Activated T-cell treated with anti-CD3 and anti-CD28 coated beads, Interleukin-2, amount 50 U/mL, for 72 hours (primary cell): Measurements from ENCODE around the gene AVPR1B. TPM values are rescaled to one million over a fixed set of nuclear protein-coding genes. Genes with fewer than 3 reads are reported as not detected.

ENCODE experiments used
- ATAC-seq, 2 donors: fragments of 150-1000 bp; cut with Tn5 transposase; replicated peaks in 1 of 2; 2 replicates each; pipeline ENCODE4 v1.10.0; 2021; ENCODE audit warnings: moderate library complexity in 2 of 2, mild to moderate bottlenecking in 1 of 2
- DNase-seq, 2 donors: peaks; one replicate each; pipeline ENCODE4 v3.0.0; 2021 to 2022; ENCODE audit warnings: mixed read lengths in 1 of 2
- H3K27ac Mint-ChIP-seq: one replicate; pipeline ENCODE4 v1.8.0; 2022; ENCODE audit warnings: mild to moderate bottlenecking, moderate library complexity, mixed read lengths
- H3K27me3 Mint-ChIP-seq: one replicate; pipeline ENCODE4 v1.8.0; 2022; ENCODE audit warnings: low read depth, mixed read lengths
- H3K36me3 Mint-ChIP-seq, 2 donors: one replicate each; pipeline ENCODE4 v1.8.0; 2022; ENCODE audit warnings: mixed read lengths in 2 of 2, mild to moderate bottlenecking in 1 of 2; ENCODE audit not compliant: insufficient read depth in 2 of 2
- H3K4me1 Mint-ChIP-seq: one replicate; pipeline ENCODE4 v1.8.0; 2022; ENCODE audit warnings: low read depth, mixed read lengths
- H3K4me3 Mint-ChIP-seq, 2 donors: one replicate each; pipeline ENCODE4 v1.8.0; 2022; ENCODE audit warnings: mild to moderate bottlenecking in 2 of 2, mixed read lengths in 2 of 2, moderate library complexity in 2 of 2
- H3K9me3 Mint-ChIP-seq, 2 donors: one replicate each; pipeline ENCODE4 v1.8.0; 2022; ENCODE audit warnings: mixed read lengths in 2 of 2
- total RNA-seq, 2 donors: library from RNA; stranded (reverse); gene quantifications; one replicate each; pipeline ENCODE4 v1.2.3, GENCODE V29; 2022

The AVPR1B gene
- total RNA-seq, 2 donors from 2014 or later = not detected

DNA sequence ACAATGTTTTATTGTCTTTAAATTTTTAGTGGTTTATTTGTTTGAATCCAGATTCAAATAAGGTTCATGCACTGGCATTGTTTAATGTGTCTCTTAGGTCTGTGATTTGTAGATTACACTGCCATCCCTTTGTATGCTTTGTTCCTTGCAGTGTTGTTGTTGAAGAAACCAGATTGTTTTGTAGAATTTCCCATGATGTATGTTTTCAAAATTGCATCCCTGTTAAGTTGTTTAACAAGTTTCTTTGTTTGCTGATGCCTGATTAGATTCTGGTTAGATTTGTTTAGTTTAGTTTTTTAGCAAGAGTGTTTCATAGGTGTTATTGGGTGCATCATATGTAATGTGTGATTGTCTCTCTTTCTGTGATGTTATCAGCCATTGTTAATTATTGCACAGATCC is 5.5 kb upstream of the AVPR1B start:
- H3K36me3 Mint-ChIP-seq = peaks cover 10 to 12% of the 10 kb centered on the region in 2 donors
- H3K4me1 Mint-ChIP-seq = peaks cover 6% of the 10 kb centered on the region
- H3K4me3 Mint-ChIP-seq = no peak overlapping the region
- ATAC-seq = no peak
- H3K27me3 Mint-ChIP-seq = peaks cover 49% of the 10 kb centered on the region
- peaks cover 8 to 9% of the 10 kb centered on the region in 2 donors for H3K9me3 Mint-ChIP-seq
- DNase-seq = no peak
- no peak overlapping the region for H3K27ac Mint-ChIP-seq

DNA sequence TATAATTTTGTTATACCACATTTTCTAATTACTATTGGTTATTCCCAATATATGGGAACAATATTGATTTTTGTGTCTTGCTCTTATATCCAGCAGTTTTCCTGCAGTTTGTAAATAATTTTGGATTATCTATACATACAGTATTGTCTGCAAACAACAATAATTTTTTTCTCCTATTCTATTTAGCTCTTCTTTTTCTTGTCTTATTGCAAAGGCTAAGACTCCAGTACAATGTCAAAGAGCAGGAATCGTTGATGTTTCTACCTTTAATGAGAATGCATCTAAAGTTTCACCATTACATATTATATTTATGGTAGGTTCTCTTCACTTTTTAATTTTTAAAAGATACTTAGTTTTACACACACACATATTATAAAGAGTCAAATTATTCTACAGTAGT is 4.1 kb upstream of the AVPR1B start:
- peaks cover 16% of the 10 kb centered on the region for H3K4me1 Mint-ChIP-seq
- peaks cover 58% of the 10 kb centered on the region for H3K27me3 Mint-ChIP-seq
- no peak overlapping the region for H3K4me3 Mint-ChIP-seq
- H3K9me3 Mint-ChIP-seq = peaks cover 8 to 9% of the 10 kb centered on the region in 2 donors
- ATAC-seq (no peak), DNase-seq (no peak)
- no peak overlapping the region for H3K27ac Mint-ChIP-seq
- H3K36me3 Mint-ChIP-seq = peaks cover 10 to 12% of the 10 kb centered on the region in 2 donors

DNA sequence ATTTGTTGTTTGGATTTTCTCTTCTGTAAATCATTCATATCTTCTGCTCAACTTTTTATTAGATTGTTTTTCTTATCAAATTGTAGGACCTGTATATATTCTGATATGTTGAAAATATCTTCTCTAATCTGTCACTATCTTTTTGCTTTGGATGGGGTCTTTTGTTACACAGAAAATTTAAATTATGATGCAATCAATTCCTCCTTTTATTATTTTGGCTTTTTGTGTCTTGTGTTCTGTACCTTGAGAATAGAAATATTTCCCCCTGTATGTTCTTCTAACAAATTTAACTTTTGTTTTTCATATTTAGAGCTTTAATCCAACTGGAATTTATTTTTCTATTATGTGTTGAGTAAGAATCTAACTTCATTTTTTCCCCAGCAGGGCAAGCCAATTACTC is 3.2 kb upstream of the AVPR1B start:
- H3K27me3 Mint-ChIP-seq = peaks cover 56% of the 10 kb centered on the region
- no peak overlapping the region for H3K27ac Mint-ChIP-seq

DNA sequence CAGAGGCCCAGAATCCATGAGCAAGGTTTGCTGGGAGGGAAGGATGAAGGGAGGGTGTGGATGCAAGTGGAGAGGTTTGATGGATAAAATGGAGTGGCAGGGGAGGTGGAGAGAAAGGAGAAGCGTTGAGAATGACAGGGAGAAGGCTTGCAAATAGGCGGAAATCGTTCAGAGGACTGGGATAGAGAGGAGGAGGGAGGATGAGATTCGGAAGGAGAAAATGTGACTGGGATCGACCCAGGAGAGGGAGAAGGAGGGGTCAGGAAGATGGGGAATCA is 376 bp downstream of the AVPR1B start:
- ATAC-seq (no peak), DNase-seq (no peak)
- no peak overlapping the region for H3K27ac Mint-ChIP-seq
- H3K36me3 Mint-ChIP-seq = peaks cover 4 to 10% of the 10 kb centered on the region in 2 donors
- peaks cover 19% of the 10 kb centered on the region for H3K4me1 Mint-ChIP-seq
- H3K4me3 Mint-ChIP-seq = peak overlapping the region; percentile 74
- H3K27me3 Mint-ChIP-seq = peaks cover 65% of the 10 kb centered on the region
- H3K9me3 Mint-ChIP-seq = peaks cover 2 to 9% of the 10 kb centered on the region in 2 donors

More for the DNA sequence above, 3.2 kb upstream of the AVPR1B start:
- Mint-ChIP-seq H3K9me3 (peaks cover 8 to 9% of the 10 kb centered on the region in 2 donors), H3K4me1 (peaks cover 19% of the 10 kb centered on the region), H3K4me3 (no peak overlapping the region), H3K36me3 (peaks cover 10 to 12% of the 10 kb centered on the region in 2 donors)
- ATAC-seq (no peak), DNase-seq (no peak)

DNA sequence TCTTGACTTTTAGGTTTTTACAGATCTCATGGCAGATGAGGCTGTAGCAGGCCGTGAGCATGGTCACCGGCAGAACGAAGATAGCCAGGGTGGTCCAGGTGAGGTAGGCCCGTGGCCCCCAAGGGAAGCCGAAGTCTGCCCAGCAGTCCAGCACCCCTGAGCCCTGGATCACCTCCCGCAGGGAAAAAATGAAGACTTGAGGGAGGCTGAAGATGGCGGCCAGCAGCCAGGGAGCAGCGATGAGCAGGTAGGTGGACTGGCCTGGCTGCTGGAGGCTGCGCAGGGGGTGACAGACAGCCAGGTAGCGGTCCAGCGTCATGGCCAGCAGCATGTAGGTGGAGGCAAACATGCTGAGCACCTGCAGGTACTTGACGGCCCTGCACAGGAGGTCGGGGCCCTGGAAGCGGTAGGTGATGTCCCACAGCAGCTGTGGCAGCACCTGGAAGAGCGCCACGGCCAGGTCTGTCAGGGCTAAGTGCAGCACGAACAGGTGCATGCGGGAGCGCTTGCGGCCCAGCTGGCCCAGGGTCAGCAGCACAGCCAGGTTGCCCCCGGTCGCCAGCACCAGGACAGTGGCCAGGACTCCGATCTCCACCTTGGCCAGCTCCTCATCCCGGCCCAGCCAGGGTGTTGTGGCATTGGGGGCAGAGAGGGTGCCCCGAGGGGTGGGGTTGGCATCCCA is 856 bp downstream of the AVPR1B start:
- Mint-ChIP-seq H3K9me3 (peaks cover 1 to 7% of the 10 kb centered on the region in 2 donors), H3K27ac (no peak overlapping the region), H3K36me3 (peaks cover 2 to 5% of the 10 kb centered on the region in 2 donors), H3K4me3 (peak overlapping the region in 1 of 2 donors; percentile 74), H3K27me3 (peaks cover 70% of the 10 kb centered on the region), H3K4me1 (peaks cover 19% of the 10 kb centered on the region)
- ATAC-seq (no peak), DNase-seq (no peak)

DNA sequence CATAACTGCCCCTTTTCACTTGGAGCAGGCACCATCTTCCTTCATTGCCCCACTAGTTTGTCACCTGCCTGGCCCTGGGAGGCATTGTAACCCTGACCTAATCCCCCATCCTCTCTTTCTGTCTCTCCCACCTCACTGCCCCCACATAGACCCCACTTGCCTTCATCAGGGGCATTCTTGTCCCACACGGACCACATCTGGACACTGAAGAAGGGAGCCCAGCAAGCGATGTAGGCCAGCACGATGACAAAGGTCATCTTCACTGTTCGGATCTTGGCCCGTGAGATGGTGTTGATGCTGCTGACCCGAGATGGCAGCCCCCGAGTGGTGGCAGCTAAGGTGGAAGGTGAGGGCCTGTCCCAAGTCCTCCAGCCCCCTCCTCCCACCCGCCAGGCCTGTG is 1.4 kb downstream of the AVPR1B start:
- no peak for DNase-seq
- peaks cover 0 to 6% of the 10 kb centered on the region in 2 donors for H3K9me3 Mint-ChIP-seq
- no peak overlapping the region for H3K4me3 Mint-ChIP-seq
- no peak for ATAC-seq
- H3K27ac Mint-ChIP-seq = no peak overlapping the region
- H3K4me1 Mint-ChIP-seq = peaks cover 19% of the 10 kb centered on the region
- peaks cover 2% of the 10 kb centered on the region in 2 donors for H3K36me3 Mint-ChIP-seq
- peaks cover 70% of the 10 kb centered on the region for H3K27me3 Mint-ChIP-seq

DNA sequence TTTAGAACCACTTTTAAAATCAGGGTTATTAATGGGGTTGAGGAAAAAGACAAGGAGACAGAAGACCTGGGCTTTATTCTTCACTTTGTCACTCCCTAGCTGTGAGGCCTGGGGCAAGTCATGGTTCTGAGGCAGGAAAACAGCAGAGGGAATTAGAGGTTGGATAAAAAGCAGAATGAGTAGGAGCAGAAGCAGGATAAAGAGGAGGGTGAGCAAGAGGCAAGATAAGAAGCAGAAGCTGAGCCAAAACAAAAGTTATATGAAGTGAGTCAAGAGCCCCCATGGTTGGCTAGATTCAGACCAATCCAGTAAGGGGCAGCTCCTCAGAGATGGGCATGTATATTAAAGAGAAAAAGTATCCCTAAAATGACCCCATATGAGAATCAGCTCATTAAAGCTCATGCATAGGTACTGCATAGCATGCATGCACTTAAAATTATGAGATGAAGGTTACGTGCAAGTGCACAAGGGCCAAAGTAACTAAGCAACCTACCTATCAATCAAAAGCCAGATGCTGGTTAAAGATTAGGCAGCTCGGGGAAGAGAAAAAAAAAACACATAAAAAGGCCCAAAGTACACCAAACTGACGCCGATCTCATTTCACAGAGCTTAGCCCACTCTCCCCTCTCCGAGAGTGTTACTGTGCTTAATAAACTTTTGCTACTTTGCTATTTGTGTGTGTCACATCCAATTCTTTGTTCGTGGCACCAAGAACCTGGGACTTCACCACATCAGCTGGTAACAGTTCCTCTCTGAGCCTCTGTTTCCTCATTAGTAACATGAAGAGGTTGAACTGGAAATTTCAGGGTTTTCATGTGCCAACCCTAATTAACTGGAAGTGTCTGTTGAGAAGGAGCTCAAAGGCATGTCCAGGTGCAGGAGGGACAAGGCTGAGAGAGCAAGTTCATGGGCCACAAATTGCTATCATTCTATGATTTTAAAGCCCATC is 2.2 kb downstream of the AVPR1B start:
- peaks cover 19% of the 10 kb centered on the region for H3K4me1 Mint-ChIP-seq
- H3K27me3 Mint-ChIP-seq = peaks cover 62% of the 10 kb centered on the region
- H3K36me3 Mint-ChIP-seq = peaks cover 1 to 2% of the 10 kb centered on the region in 2 donors
- H3K4me3 Mint-ChIP-seq = no peak overlapping the region
- DNase-seq = no peak
- H3K27ac Mint-ChIP-seq = no peak overlapping the region
- H3K9me3 Mint-ChIP-seq = peaks cover 0 to 1% of the 10 kb centered on the region in 2 donors
- no peak for ATAC-seq

DNA sequence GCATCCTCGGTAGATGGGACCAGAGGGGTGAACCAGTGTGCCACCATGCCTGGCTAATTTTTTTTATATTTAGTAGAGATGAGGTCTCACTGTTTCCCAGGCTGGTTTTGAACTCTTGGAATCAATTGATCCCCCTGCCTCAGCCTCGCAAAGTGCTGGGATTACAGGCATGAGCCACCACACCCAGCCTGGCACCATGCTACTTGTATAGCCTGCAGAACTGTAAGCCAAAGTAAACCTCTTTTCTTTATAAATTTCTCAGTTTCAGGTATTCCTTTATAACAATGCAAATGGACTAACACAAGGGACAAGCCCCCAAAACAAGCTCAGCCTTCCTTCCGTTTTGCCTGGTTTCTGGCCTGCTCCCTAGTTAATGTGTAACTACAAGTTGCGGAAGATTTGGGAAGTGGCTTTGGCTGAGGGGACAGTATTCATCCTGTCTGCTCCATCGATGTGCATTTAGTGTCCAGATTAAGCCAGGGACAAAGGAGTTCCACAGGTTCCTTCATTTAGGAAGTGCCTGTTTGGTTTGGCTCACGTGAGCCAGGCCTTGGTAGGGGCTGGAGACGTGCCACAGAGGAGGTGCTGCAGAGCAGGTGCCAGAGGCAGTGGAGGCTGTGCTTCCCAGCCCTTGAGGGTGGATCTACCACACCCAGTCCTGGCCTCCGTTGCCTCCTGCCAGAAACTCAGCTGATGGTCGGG is 4.4 kb downstream of the AVPR1B start:
- DNase-seq (no peak), ATAC-seq (no peak)
- Mint-ChIP-seq H3K27me3 (peaks cover 43% of the 10 kb centered on the region), H3K36me3 (no peaks in the 10 kb centered on the region), H3K9me3 (no peaks in the 10 kb centered on the region), H3K27ac (no peak overlapping the region), H3K4me1 (peaks cover 14% of the 10 kb centered on the region), H3K4me3 (no peak overlapping the region)

DNA sequence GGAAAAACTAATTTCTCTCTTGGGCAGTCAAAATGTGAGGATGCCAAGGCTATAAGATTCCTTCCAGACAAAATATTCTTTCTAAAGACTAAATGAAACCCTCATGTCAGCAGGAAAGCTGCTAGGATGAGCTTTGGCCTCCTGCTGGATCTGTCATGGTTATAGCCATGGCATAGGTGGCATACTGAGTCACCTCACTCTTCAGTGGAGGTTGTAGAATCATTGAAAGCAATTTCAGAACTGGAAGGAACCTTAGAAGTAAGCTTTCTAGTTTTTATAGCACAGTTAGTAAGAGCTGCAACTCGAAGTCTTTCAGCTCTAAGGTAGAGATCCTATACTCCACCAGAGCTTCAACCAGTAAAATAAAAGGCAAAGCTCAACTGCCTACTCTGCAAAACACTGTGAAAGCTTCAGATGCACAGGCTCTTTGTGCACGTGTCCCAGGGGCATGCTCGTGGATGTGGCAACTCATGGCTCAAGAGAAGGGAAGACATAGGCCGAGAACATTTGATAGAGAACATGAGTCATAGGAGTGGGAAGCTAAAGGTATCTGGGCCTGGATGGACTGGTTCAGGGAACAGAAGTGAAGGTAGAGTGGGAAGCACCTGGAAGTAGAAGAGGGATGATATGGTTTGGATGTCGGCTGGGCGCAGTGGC is 5.8 kb downstream of the AVPR1B start:
- Mint-ChIP-seq H3K36me3 (no peaks in the 10 kb centered on the region), H3K27me3 (peaks cover 30% of the 10 kb centered on the region), H3K9me3 (no peaks in the 10 kb centered on the region), H3K27ac (no peak overlapping the region), H3K4me3 (no peak overlapping the region), H3K4me1 (peaks cover 4% of the 10 kb centered on the region)
- DNase-seq (no peak), ATAC-seq (no peak)

DNA sequence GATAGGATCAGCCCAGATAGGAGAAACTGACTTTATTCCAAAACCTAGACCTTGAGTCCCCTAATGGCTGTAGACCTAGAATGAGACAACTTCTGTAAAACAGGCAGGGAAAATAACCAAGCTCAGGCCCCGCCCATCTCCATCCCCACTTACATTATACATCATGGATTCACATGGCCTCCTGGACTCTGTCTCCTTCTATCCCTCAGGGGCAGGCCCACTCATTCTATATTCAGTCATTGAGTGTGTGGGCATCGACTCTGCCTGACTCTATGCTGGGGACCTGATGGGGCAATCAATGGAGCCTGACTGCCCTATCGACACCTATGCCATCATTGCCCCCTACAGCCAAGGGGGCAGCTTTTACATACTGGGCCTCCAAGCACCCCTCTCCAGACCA is 6.4 kb downstream of the AVPR1B start:
- Mint-ChIP-seq H3K9me3 (no peaks in the 10 kb centered on the region), H3K27ac (no peak overlapping the region), H3K4me1 (no peaks in the 10 kb centered on the region), H3K36me3 (no peaks in the 10 kb centered on the region), H3K4me3 (no peak overlapping the region), H3K27me3 (peaks cover 25% of the 10 kb centered on the region)
- ATAC-seq (no peak), DNase-seq (no peak)

DNA sequence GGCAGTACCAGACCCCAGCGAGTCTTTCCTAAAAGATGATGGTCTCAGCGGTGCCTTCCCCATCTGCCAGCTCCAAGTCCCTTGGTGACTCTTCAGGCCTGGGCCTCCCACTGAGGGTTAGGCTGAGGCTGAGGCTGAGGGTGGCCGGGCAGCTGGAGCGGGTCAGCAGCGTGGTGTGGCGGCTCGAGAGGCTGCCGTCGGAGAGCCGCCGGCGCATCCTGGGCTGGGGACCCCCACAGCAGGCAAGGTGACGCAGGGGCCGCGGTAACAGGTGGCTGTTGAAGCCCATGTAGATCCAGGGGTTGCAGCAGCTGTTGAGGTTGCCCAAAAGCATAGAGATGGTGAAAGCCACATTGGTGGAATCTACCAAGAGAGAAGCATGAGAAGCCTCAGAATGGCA is 7.0 kb downstream of the AVPR1B start:
- no peaks in the 10 kb centered on the region for H3K36me3 Mint-ChIP-seq
- H3K27me3 Mint-ChIP-seq = peaks cover 21% of the 10 kb centered on the region
- H3K4me3 Mint-ChIP-seq = no peak overlapping the region
- no peak overlapping the region for H3K27ac Mint-ChIP-seq
- ATAC-seq (no peak), DNase-seq (no peak)
- H3K4me1 Mint-ChIP-seq = no peaks in the 10 kb centered on the region
- H3K9me3 Mint-ChIP-seq = no peaks in the 10 kb centered on the region

DNA sequence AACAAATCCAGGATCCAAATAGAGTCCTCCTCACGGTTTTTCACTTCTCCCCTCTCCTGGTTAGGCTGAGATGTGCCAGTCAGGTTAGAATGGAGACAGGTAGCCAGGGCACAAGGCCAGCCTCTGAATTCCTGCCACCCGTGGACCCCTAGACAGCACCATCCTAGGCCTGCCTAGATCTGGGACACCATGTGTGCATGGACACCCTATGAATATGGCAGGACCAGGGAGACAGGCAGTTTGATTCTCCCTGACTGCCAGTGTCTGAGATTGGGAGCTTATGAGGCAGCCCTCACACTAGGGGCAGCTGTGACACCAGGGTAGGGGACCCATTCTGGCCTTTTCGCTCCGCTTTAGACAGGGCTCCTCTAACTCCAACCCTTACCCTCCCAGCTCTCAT is 7.5 kb downstream of the AVPR1B start:
- H3K4me1 Mint-ChIP-seq = no peaks in the 10 kb centered on the region
- no peak overlapping the region for H3K4me3 Mint-ChIP-seq
- H3K36me3 Mint-ChIP-seq = no peaks in the 10 kb centered on the region
- no peaks in the 10 kb centered on the region for H3K9me3 Mint-ChIP-seq
- H3K27ac Mint-ChIP-seq = no peak overlapping the region
- H3K27me3 Mint-ChIP-seq = peaks cover 17% of the 10 kb centered on the region
- DNase-seq (no peak), ATAC-seq (no peak)

DNA sequence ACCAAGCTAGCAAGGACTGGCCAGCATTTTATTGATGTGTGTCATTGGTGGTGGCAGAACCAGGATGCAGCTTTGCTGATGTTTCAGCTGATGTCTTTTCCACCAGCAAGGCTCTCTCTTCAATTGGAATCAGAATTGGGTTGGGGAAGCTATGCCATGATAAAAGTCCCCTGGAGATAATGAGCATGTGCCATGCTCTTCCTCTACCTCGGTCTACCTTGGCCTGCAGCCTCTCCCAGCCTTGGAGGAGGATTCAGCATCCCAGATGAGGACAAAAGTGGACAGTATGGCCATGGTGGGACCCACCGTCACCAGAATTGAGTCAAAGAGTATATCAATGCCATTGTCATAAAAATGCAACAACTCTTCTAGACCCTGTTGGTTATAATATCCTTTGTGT is 8.6 kb downstream of the AVPR1B start:
- ATAC-seq = no peak
- Mint-ChIP-seq H3K36me3 (no peaks in the 10 kb centered on the region), H3K4me3 (no peak overlapping the region), H3K27ac (no peak overlapping the region), H3K27me3 (peaks cover 7% of the 10 kb centered on the region), H3K4me1 (no peaks in the 10 kb centered on the region), H3K9me3 (no peaks in the 10 kb centered on the region)
- no peak for DNase-seq
